ENCODE data around the gene EIF3D. TPM values are rescaled to one million over a fixed set of nuclear protein-coding genes. Genes with fewer than 3 reads are reported as not detected.
"Not testable (repeated sequence)": the region's sequence is repeated elsewhere in the genome, so short reads cannot be mapped to it uniquely, and the experiment has no call there.

Gene EIF3D
- total RNA-seq, 1 donor from 2014 or later: 143 TPM

GRCh38 chr22:36522662-36523061 lies 6.3 kb downstream of the EIF3D start:
- Mint-ChIP-seq H3K27ac (ENCODE audit: unreplicated experiment) (no peak overlapping the region), H3K4me1 (ENCODE audit: low read depth, unreplicated experiment) (peaks cover 18% of the 10 kb centered on the region), H3K27me3 (ENCODE audit: unreplicated experiment) (no peaks in the 10 kb centered on the region), H3K36me3 (ENCODE audit: unreplicated experiment) (no peaks in the 10 kb centered on the region), H3K4me3 (ENCODE audit: unreplicated experiment) (no peak overlapping the region), H3K9me3 (ENCODE audit: unreplicated experiment) (no peaks in the 10 kb centered on the region)
- DNase-seq: no peak
- TF ChIP-seq, protein P1, sequence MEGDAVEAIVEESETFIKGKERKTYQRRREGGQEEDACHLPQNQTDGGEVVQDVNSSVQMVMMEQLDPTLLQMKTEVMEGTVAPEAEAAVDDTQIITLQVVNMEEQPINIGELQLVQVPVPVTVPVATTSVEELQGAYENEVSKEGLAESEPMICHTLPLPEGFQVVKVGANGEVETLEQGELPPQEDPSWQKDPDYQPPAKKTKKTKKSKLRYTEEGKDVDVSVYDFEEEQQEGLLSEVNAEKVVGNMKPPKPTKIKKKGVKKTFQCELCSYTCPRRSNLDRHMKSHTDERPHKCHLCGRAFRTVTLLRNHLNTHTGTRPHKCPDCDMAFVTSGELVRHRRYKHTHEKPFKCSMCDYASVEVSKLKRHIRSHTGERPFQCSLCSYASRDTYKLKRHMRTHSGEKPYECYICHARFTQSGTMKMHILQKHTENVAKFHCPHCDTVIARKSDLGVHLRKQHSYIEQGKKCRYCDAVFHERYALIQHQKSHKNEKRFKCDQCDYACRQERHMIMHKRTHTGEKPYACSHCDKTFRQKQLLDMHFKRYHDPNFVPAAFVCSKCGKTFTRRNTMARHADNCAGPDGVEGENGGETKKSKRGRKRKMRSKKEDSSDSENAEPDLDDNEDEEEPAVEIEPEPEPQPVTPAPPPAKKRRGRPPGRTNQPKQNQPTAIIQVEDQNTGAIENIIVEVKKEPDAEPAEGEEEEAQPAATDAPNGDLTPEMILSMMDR (IDR thresholded peaks at IDR 0.05; ENCODE audit: partially characterized antibody, unreplicated experiment): no peak

DNA sequence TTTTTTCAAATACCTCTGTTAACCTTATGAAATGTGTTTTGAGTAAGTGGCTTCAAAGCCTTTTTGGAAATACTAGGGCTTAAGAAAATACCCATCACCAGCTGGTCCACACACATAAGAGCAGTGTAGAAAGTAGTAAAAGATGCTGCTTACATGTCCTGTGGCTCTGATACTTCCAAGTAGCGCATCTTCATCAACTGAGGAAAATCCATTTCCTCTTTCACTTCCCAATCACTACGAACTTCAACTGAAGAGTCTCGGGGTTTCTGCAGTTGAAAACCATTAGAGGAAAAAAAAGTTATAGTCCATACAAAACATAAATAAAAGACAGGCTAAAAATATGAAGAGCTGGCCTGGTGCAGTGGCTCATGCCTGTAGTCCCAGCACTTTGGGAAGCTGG lies 8.5 kb downstream of the EIF3D start:
- Mint-ChIP-seq H3K27ac (ENCODE audit: unreplicated experiment) (no peak overlapping the region), H3K9me3 (ENCODE audit: unreplicated experiment) (no peaks in the 10 kb centered on the region), H3K4me3 (ENCODE audit: unreplicated experiment) (no peak overlapping the region), H3K36me3 (ENCODE audit: unreplicated experiment) (peaks cover 7% of the 10 kb centered on the region), H3K4me1 (ENCODE audit: low read depth, unreplicated experiment) (no peaks in the 10 kb centered on the region), H3K27me3 (ENCODE audit: unreplicated experiment) (no peaks in the 10 kb centered on the region)
- TF ChIP-seq, protein P1 (IDR thresholded peaks at IDR 0.05; ENCODE audit: partially characterized antibody, unreplicated experiment): no peak
- DNase-seq: no peak

GRCh38 chr22:36519906-36520305 lies 9.1 kb downstream of the EIF3D start:
- H3K4me3 Mint-ChIP-seq (ENCODE audit: unreplicated experiment); H3K36me3 Mint-ChIP-seq (ENCODE audit: unreplicated experiment); H3K27me3 Mint-ChIP-seq (ENCODE audit: unreplicated experiment): not testable (repeated sequence)

DNA sequence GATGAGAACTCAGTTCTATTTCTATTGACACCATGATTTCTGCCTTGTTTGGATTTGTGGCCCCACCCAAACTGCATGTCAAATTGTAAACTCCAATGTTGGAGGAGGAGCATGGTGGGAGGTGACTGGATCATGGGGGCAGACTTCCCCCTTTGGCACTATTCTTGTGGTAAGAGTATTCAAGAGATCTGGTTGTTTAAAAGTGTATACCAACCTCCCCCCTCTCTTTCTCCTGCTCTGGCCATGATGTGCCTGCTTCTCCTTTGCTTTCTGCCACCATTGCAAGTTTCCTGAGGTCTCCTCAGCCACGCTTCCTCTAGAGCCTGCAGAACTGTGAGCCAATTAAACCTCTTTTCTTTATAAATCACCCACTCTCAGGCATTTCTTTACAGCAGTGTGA lies 14.2 kb downstream of the EIF3D start:
- Mint-ChIP-seq H3K27ac (ENCODE audit: unreplicated experiment) (no peak overlapping the region), H3K36me3 (ENCODE audit: unreplicated experiment) (peaks cover 8% of the 10 kb centered on the region), H3K4me1 (ENCODE audit: low read depth, unreplicated experiment) (no peaks in the 10 kb centered on the region), H3K9me3 (ENCODE audit: unreplicated experiment) (no peaks in the 10 kb centered on the region), H3K4me3 (ENCODE audit: unreplicated experiment) (no peak overlapping the region), H3K27me3 (ENCODE audit: unreplicated experiment) (no peaks in the 10 kb centered on the region)
- no peak for DNase-seq
- TF ChIP-seq, protein P1 (IDR thresholded peaks at IDR 0.05; ENCODE audit: partially characterized antibody, unreplicated experiment): no peak

More at GRCh38 chr22:36519906-36520305, 9.1 kb downstream of the EIF3D start:
- H3K9me3 Mint-ChIP-seq (ENCODE audit: unreplicated experiment); H3K4me1 Mint-ChIP-seq (ENCODE audit: low read depth, unreplicated experiment); DNase-seq; H3K27ac Mint-ChIP-seq (ENCODE audit: unreplicated experiment): not testable (repeated sequence)

DNA sequence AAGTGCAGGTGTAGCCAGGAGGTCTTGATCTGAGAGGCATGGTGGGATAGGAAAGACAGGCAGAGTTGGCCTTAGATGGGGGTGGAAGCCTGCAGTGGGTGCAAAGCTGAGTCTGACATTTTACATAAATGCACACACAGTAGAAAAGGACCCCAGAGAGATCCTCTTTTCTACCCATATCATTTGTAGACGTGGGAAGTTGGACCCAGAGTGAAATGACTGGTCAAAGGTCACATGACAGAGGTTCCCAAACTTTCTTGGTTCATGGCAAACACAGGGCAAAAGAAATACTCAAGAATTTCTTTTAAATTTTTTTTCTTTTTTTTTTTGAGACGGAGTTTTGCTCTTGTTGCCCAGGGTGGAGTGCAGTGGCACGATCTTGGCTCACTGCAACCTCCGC lies 16.0 kb downstream of the EIF3D start:
- TF ChIP-seq, protein P1 (IDR thresholded peaks at IDR 0.05; ENCODE audit: partially characterized antibody, unreplicated experiment): no peak
- Mint-ChIP-seq H3K27me3 (ENCODE audit: unreplicated experiment) (no peaks in the 10 kb centered on the region), H3K36me3 (ENCODE audit: unreplicated experiment) (peaks cover 8% of the 10 kb centered on the region), H3K4me3 (ENCODE audit: unreplicated experiment) (no peak overlapping the region), H3K9me3 (ENCODE audit: unreplicated experiment) (no peaks in the 10 kb centered on the region), H3K4me1 (ENCODE audit: low read depth, unreplicated experiment) (no peaks in the 10 kb centered on the region), H3K27ac (ENCODE audit: unreplicated experiment) (no peak overlapping the region)
- no peak for DNase-seq

- no peak overlapping the region for H3K27ac Mint-ChIP-seq (ENCODE audit: unreplicated experiment)
- H3K27me3 Mint-ChIP-seq (ENCODE audit: unreplicated experiment): no peaks in the 10 kb centered on the region
- TF ChIP-seq, protein P1 (IDR thresholded peaks at IDR 0.05; ENCODE audit: partially characterized antibody, unreplicated experiment): no peak
- DNase-seq: no peak
- no peaks in the 10 kb centered on the region for H3K9me3 Mint-ChIP-seq (ENCODE audit: unreplicated experiment)
- H3K36me3 Mint-ChIP-seq (ENCODE audit: unreplicated experiment): peaks cover 11% of the 10 kb centered on the region
- H3K4me3 Mint-ChIP-seq (ENCODE audit: unreplicated experiment): no peak overlapping the region
- peaks cover 4% of the 10 kb centered on the region for H3K4me1 Mint-ChIP-seq (ENCODE audit: low read depth, unreplicated experiment)
These were observed 16.6 kb downstream of the EIF3D start for GRCh38 chr22:36512333-36512732.
